ENCODE results near the gene IDE.

- TF ChIP-seq RCOR1 (IDR thresholded peaks at IDR 0.05; ENCODE audit: insufficient replicate concordance, low read length) (no peak), MAFK (IDR thresholded peaks at IDR 0.05; ENCODE audit: low read depth, low read length) (no peak), POLR2A (IDR thresholded peaks at IDR 0.05; ENCODE audit: low read depth, low read length) (no peak), RFX5 (IDR thresholded peaks at IDR 0.05; ENCODE audit: low read depth, low read length) (no peak), CHD1 (IDR thresholded peaks at IDR 0.05; ENCODE audit: low read depth, low read length) (no peak), BHLHE40 (IDR thresholded peaks at IDR 0.05; ENCODE audit: low read depth, low read length) (no peak)
- TF ChIP-seq, protein P1, sequence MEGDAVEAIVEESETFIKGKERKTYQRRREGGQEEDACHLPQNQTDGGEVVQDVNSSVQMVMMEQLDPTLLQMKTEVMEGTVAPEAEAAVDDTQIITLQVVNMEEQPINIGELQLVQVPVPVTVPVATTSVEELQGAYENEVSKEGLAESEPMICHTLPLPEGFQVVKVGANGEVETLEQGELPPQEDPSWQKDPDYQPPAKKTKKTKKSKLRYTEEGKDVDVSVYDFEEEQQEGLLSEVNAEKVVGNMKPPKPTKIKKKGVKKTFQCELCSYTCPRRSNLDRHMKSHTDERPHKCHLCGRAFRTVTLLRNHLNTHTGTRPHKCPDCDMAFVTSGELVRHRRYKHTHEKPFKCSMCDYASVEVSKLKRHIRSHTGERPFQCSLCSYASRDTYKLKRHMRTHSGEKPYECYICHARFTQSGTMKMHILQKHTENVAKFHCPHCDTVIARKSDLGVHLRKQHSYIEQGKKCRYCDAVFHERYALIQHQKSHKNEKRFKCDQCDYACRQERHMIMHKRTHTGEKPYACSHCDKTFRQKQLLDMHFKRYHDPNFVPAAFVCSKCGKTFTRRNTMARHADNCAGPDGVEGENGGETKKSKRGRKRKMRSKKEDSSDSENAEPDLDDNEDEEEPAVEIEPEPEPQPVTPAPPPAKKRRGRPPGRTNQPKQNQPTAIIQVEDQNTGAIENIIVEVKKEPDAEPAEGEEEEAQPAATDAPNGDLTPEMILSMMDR (conservative IDR thresholded peaks at IDR 0.05; ENCODE audit: low read depth, low read length), result no peak
Measured at GRCh38 chr10:92593619-92594588, 20.0 kb upstream of the IDE start.
